OCI-M2 (cell line): Measurements from ENCODE around the gene LGMN.
"Not testable (repeated sequence)": the region's sequence is repeated elsewhere in the genome, so short reads cannot be mapped to it uniquely, and the experiment has no call there.

ENCODE experiments used
- DNase-seq: peaks from one replicate; lab custom pipeline; 2025; ENCODE audit not compliant: unreplicated experiment; lab: John Stamatoyannopoulos, UW

Gene LGMN

DNA sequence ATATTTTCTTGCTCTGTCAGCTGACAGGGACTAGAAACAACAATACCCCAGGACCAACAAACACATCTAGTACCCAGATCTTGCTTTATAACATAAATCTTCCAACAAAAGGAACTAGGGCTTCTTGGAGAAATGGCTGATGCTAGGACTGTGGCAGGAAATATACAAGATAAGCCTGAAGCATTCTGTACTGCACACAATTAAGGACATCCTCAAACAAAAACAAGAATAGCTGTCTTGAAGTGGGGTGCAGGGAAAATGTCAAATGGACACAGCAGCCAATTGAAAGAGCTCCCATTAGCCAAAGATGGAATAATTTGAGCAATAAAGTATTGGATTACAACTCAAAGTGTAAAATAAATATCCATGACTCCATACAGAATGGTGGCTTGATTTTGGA lies 50.0 kb downstream of the LGMN start:
- no peak for DNase-seq

DNA sequence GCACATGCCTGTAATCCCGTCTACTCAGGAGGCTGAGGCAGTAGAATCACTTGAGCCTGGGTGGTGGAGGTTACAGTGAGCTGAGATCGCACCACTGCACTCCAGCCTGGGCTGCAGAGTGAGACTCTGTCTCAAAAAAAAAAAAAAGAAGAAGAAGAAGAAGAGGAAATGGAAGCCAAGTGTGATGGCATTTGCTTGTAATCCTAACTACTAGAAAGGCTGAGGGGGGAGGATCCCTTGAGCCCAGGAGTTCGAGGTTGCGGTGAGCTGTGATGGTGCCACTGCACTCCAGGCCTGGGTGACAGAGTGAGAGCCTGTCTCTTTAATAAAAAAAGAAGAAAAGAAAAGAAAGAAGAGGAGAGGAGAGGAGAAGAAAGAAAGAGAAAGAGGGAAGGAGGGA lies 52.1 kb downstream of the LGMN start:
- DNase-seq, result no peak

DNA sequence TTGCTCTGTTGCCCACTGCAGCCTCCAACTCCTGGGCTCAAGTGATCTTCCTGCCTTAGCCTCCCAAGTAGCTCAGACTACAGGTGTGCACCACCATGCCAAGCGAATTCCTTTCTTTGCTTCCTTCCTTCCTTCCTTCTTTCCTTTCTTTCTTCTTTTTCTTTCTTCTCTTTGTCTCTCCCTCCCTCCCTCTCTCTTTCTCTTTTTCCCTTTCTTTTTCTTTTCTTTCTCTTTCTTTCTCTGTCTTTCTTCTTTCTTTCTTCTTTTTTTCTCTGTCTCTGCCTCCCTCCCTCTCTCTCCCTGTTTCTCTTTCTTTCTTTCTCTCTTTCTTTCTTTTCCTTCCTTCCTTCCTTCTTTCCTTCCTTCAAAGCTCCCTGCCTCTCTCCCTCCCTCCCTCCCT lies 52.9 kb downstream of the LGMN start:
- DNase-seq, result no peak

DNA sequence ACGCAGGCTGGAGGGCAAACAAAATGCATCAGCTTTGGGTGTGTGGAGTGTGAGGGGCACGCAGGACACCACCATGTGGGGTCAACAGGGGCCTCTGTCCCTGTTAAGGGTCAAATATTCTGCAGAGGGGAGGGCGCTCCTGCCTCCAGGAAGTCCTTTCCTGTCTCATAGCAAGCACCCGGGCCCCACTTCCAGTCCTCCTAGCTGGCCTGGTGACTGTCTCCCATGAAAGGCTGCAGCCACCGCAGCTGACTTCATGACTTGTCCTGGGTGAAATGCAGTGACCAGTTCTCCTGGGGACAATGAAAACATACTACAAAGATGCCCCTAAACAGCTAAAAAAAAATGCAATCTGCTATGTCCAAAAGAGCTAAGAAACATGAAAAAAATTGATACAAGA lies 53.6 kb downstream of the LGMN start:
- no peak for DNase-seq

DNA sequence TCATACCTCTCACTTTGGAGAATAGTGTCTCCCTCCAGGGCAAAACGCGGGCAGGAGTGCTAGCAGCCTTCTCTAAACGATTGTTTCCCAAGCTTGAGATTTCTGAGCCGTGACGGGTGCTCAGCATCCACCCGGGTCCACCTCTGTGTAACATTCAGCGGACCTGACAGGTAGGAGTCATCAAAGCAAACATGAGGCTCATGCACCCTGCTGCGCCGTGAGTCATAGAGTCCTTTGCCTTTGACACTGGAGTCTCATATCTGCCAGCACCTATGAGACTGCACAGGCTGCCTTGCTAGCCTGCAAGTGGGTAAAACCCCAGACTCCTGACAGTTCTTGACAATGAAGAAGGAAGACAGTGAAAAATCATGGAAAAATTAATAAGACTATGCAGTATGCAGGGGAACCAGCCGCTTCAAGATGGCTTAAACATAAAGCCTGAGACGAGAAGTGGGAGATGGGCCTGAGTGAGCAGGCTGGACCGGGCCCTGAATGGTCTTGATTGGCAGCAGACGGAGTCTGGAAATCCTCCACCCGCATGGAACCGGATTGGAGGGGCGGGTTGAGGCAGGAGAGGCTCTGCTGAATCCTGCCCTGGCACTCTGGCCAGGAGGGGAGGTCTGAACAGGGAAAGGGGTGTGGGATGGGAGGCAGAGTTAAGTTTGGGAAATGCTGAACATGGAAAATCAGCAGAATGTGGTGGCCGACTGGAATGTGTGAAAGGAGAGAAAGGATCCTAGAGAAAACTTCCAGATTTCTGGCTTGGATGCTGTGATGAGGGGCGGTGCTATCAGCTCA lies 54.2 kb downstream of the LGMN start:
- no peak for DNase-seq

GRCh38 chr14:92692822-92693226 lies 55.6 kb downstream of the LGMN start:
- DNase-seq, result no peak

DNA sequence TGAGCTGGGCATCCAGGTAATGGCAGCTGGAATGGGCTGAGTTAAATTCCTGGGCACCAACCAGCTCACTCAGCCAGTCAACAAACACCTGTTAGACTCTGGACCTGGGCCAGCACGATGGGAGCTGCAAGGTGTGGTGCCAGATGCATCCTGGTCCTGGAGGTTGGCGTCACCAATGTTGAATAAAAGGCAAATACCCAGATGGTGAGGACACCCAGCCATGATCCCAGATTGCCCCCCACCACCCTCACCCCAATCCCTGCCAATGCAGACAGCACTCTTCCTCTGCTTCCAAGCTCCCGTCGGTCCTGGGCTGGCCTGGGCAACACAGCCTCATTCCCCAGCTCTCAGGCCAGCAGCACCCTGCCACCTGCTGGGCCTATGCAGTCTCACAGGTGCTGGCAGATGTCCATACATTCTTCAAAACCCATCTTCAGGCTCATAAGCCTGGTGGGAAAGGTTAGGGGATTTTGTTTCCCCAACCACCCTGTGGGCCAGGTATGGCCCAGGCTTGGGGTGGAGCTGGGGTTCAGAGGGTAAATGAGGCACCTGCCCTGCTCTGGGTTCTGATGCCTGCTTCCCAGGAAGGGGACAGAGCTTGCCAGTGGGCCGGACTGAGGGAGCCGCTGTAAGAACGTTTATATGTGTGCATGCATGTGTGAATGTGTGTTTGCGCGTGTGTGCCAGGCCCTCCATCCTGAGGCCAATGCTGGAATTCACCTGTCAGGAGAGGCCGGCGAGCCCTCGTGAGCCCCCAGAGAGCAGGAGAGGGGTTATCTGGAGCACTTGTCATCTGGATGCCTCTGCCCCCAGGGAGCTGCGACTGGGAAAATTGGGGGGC lies 58.0 kb downstream of the LGMN start:
- DNase-seq, result no peak

GRCh38 chr14:92688434-92689375 lies 59.7 kb downstream of the LGMN start:
- DNase-seq, result no peak

- DNase-seq, result no peak
These were observed 60.6 kb downstream of the LGMN start for GRCh38 chr14:92687681-92688433.

GRCh38 chr14:92686900-92687427 lies 61.5 kb downstream of the LGMN start:
- no peak for DNase-seq

DNA sequence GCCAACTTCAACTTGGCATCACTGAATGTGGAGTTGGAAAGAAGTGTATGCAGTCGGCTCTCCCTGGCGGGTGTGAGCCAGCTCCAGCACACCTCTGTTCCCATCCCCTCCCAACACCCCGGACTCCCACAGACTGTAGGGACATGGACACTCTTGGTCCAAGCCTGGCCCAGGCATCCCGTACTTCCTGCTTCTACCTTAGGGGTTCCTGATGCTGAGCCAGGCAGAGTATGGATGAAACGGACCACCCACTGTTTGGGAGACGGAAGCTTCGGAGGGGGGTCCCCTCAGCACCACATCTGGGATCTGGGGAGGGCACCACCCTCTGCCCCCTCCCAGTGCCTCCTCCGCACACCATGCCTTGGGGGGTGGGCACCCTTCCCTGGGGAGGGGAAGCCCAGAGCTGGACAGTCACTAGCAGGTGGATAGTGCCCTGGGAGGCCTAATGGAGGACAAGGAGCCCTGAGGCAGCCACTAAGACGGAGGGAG lies 62.0 kb downstream of the LGMN start:
- no peak for DNase-seq

DNA sequence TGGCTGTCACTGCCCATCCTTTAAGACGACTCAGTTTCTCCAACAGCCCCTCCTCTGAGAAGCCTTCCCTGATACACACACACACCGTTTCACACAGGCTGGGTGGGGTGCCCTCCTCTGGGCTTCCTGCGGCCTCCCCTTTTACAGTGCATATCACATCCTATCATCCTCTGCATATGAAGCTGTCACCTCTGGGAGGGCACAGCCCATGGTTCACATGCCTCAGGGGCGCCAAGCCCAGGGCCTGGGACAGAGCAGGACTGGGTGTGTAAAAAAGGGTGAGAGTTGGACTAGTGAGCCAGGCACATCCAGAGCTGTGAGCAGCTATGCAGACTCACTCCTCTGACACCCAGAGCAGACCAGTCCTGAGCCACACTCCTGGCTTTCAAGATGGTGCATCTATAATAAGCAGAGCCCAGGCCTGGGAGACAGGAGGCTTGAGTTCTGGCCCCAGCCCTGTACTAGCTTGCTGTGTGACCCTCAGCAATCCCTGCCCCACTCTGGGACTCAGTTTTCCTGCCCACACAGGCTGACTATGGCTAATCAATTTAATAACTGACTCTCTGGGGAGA lies 62.6 kb downstream of the LGMN start:
- no peak for DNase-seq

DNA sequence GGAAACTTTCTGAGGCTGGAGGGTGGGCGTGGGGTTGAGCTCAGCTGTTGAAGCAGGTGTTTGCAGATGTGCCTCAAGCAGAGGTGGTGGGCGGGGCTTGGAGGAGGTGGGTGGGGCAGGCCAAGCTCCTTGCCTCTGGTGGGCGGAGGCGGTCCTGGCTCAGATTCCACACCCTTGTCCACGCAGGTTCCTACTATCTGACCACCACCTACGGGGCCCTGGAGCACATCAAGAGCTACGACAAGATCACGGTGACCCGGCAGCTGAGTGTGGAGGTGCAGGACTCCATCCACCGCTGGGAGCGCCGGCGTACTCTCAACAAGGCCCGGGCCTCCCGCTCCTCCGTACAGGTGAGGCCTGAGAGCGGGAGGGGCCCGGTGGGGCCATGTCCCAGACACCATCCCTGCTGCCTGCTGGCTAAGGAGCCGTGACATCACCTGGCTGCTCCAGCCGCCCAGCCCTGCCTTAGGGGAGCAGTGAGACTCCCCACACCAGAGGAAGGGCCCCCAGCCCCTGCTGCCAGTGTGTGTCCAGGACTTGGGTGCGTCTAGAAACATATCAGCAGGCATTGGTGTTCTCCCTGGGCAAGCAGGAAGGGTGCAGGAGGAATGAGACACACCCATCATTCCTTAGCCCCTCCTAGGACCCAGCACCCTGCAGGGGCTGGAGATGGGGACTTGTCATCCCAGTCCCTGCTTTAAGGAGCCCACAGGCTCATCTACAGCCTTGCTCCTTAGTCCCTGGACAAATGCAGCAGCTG lies 63.4 kb downstream of the LGMN start:
- DNase-seq, result no peak

DNA sequence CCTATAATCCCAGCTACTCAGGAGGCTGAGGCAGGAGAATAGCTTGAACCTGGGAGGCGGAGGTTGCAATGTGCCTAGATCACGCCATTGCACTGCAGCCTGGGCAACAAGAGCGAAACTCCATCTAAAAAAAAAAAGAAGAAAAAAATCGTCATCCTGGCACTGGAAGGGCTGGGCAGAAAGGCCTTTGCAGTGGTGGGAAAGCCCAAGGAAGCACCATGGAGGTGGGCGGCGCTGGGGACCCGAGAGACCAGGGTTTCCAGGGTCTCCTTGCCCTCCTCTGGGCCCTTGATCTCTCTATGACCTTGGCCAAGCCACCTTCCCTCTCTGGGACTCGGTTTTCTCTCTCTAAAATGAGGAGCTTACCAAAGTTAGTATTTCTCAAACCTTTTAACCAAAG lies 65.4 kb downstream of the LGMN start:
- DNase-seq, result no peak

DNA sequence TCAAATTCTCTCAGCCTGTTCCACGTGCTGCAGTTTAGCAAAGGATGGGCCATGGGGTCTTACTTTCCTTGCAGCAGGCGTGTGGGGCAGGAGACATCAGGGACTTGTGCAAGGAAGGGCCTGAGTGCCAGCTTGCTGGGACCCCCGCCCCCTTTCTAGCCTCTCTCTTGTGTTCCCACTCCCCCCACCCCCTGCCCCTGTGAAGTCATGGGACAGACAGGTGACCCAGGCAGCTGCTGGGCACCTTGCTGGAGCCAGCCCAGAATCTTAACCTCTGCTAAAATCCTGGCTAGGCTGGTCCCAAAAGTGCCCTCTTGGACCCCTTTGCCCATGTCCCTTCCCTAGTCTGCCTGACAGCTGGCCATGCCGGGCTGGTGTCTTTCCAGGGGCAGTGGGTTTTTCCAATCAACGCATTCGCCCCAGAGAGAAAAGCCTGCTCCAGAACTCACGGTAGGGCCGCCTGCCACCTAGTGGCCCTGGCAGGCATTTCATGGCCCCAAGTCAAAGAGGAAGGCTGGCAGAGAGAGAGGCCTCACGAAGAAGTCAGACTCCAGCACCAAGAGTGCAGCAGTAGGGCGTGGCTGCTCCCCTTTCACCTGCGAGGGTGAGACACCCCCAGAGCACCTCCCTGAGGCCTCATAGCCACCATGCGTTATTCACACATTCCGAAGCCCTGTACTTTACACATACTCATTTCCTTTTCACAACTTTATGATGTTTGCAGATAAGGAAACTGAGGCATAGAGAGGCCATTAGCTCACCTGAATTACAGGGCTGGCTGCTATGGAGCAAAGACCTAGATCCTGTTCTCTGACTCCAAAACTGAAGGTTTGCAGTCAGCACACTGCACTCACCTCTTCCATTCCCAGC lies 67.4 kb downstream of the LGMN start:
- no peak for DNase-seq

DNA sequence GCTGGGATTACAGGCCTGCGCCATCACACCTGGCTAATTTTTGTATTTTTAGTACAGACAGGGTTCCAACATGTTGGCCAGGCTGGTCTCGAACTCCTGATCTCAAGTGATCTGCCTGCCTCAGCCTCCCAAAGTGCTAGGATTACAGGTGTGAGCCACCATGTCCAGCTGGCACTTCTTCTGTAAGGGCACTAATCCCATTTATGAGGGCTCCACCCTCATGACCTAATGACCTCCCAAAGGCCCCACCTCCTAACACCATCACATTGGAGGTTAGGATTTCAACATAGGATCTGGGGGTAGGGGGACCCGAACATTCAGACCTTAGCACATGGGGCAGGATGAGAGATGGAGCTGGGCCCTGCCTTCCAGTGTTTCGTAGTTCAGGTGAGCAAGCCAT lies 68.1 kb downstream of the LGMN start:
- DNase-seq, result not testable (repeated sequence)

DNA sequence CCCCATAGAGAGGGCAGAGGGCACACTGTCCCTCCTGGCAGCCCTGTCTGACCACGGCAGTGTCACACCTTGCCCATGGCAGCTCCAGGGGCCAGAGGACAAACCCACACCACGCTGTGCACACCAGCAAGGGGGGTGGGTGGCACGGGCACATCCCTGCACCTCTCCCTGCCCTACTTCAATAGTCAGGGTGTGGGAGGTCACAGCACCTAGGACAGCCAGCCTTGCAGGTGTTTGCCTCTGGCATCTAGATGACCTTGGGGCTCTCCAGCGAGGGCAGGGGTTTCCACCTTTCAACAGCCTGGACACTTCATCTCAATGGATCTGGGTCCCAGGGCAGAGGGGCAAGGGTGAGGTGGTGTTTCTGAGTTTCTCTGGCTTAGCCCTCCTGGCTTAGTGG lies 69.2 kb downstream of the LGMN start:
- no peak for DNase-seq

- no peak for DNase-seq
These were observed 69.7 kb downstream of the LGMN start for GRCh38 chr14:92678766-92679165.
